Colonic mucosa (tissue), 4 donors: ENCODE results near the gene MCC. TPM values are rescaled to one million over a fixed set of nuclear protein-coding genes. Genes with fewer than 3 reads are reported as not detected.

Experiments used
- DNase-seq: peaks from one replicate; pipeline ENCODE4 v3.0.0-alpha.2; 2020
- H3K27ac ChIP-seq: fragments of 200-600 bp; one replicate; pipeline ENCODE4 v1.8.0; 2021
- H3K27me3 ChIP-seq: fragments of 200-600 bp; one replicate; pipeline ENCODE4 v1.8.0; 2021
- H3K36me3 ChIP-seq: fragments of 200-600 bp; one replicate; pipeline ENCODE4 v1.8.0; 2021
- H3K4me1 ChIP-seq: fragments of 200-600 bp; one replicate; pipeline ENCODE4 v1.8.0; 2021; ENCODE audit warnings: mild to moderate bottlenecking
- H3K4me3 ChIP-seq: fragments of 200-600 bp; one replicate; pipeline ENCODE4 v1.8.0; 2021
- H3K9ac ChIP-seq, 2 donors: one replicate each; pipeline ENCODE4 v1.7.0; 2013; ENCODE audit warnings: control low read depth in 2 of 2, low read depth in 2 of 2, low read length in 2 of 2
- H3K9me3 ChIP-seq: fragments of 200-600 bp; one replicate; pipeline ENCODE4 v1.8.0; 2021
- CTCF ChIP-seq: fragments of 200-600 bp; IDR thresholded peaks from one replicate; pipeline ENCODE4 v1.8.0; 2022; ENCODE audit warnings: antibody characterized with exemption, mild to moderate bottlenecking
- intact Hi-C: fragments of 100-400 bp; cut with DNase I; formaldehyde crosslinking; loops from one replicate; pipeline ENCODE4 v1.14.1; 2022
- total RNA-seq, 2 donors: library from RNA; stranded (reverse); fragmentation: NEBNext Ultra II Directional in 1 of 2; extraction: Animal tissue kit (Norgen Biotek cat#: 25700) in 1 of 2; gene quantifications; one replicate each; pipeline ENCODE4 v1.2.1, GENCODE V29; 2021
- donor health status: healthy.
- donor health status: DM: no; HTN: no; CAD: no.
- donor health status: DM: no; HTN: no; CAD: no.

The MCC gene
- total RNA-seq, 2 donors from 2014 or later = 1.9 to 3.1 TPM

GRCh38 chr5:113397046-113397445, 91.2 kb downstream of the MCC start:
- Histone ChIP-seq H3K9me3 (no peaks in the 10 kb centered on the region), H3K4me3 (no peak overlapping the region), H3K27me3 (no peaks in the 10 kb centered on the region), H3K27ac (no peak overlapping the region), H3K36me3 (no peaks in the 10 kb centered on the region), H3K9ac (no peak overlapping the region), H3K4me1 (no peaks in the 10 kb centered on the region)
- no peak for DNase-seq
- TF ChIP-seq CTCF = no peak
- intact Hi-C loops = no loop called here

GRCh38 chr5:113394658-113395057, 93.6 kb downstream of the MCC start:
- no peak for DNase-seq
- intact Hi-C loops = no loop called here
- TF ChIP-seq CTCF = no peak

GRCh38 chr5:113390224-113390623, 98.0 kb downstream of the MCC start:
- Histone ChIP-seq H3K9ac (no peak overlapping the region), H3K4me3 (no peak overlapping the region), H3K27ac (no peak overlapping the region), H3K36me3 (no peaks in the 10 kb centered on the region), H3K9me3 (no peaks in the 10 kb centered on the region), H3K27me3 (no peaks in the 10 kb centered on the region), H3K4me1 (no peaks in the 10 kb centered on the region)
- no peak for DNase-seq
- no peak for TF ChIP-seq CTCF
- intact Hi-C loops = no loop called here

More at GRCh38 chr5:113394658-113395057, 93.6 kb downstream of the MCC start:
- no peak overlapping the region for H3K27ac ChIP-seq
- H3K9ac ChIP-seq = no peak overlapping the region
- no peaks in the 10 kb centered on the region for H3K4me1 ChIP-seq
- H3K9me3 ChIP-seq = no peaks in the 10 kb centered on the region
- H3K27me3 ChIP-seq = no peaks in the 10 kb centered on the region
- H3K36me3 ChIP-seq = no peaks in the 10 kb centered on the region
- H3K4me3 ChIP-seq = no peak overlapping the region

- Histone ChIP-seq H3K27me3 (no peaks in the 10 kb centered on the region), H3K4me3 (no peak overlapping the region)
- intact Hi-C loops = no loop called here
These were observed 99.1 kb downstream of the MCC start for GRCh38 chr5:113389116-113389515.

GRCh38 chr5:113387844-113388243, 100.4 kb downstream of the MCC start:
- Histone ChIP-seq H3K9me3 (no peaks in the 10 kb centered on the region), H3K9ac (no peak overlapping the region), H3K4me3 (no peak overlapping the region), H3K27ac (no peak overlapping the region), H3K4me1 (no peaks in the 10 kb centered on the region), H3K27me3 (no peaks in the 10 kb centered on the region), H3K36me3 (no peaks in the 10 kb centered on the region)
- no peak for DNase-seq
- TF ChIP-seq CTCF = no peak
- intact Hi-C loops = no loop called here

More at GRCh38 chr5:113389116-113389515, 99.1 kb downstream of the MCC start:
- no peak overlapping the region for H3K9ac ChIP-seq
- no peak for TF ChIP-seq CTCF
- H3K4me1 ChIP-seq = no peaks in the 10 kb centered on the region
- H3K27ac ChIP-seq = no peak overlapping the region
- no peaks in the 10 kb centered on the region for H3K36me3 ChIP-seq
- H3K9me3 ChIP-seq = no peaks in the 10 kb centered on the region
- DNase-seq = no peak
